Mesothelial cell of epicardium (in vitro differentiated cells): ENCODE data around the gene FAM167B. TPM values are rescaled to one million over a fixed set of nuclear protein-coding genes. Genes with fewer than 3 reads are reported as not detected.
"Not testable (repeated sequence)": the region's sequence is repeated elsewhere in the genome, so short reads cannot be mapped to it uniquely, and the experiment has no call there.

Experiments
- DNase-seq, 2 experiments: peaks; one replicate each; pipeline ENCODE4 v3.0.0; 2021; ENCODE audit warnings: low spot score in 2 of 2; ENCODE audit not compliant: unreplicated experiment in 2 of 2
- H3K27ac Mint-ChIP-seq: 2 replicates; pipeline ENCODE4 v1.8.0; 2021; ENCODE audit warnings: mixed read lengths
- H3K27me3 Mint-ChIP-seq: 2 replicates; pipeline ENCODE4 v1.8.0; 2021; ENCODE audit warnings: low read depth, mixed read lengths
- H3K36me3 Mint-ChIP-seq: 2 replicates; pipeline ENCODE4 v1.8.0; 2021; ENCODE audit warnings: mixed read lengths
- H3K4me1 Mint-ChIP-seq: 2 replicates; pipeline ENCODE4 v1.8.0; 2021; ENCODE audit warnings: mixed read lengths
- H3K4me3 Mint-ChIP-seq: 2 replicates; pipeline ENCODE4 v1.8.0; 2021; ENCODE audit warnings: mild to moderate bottlenecking, moderate library complexity, mixed read lengths
- H3K9me3 Mint-ChIP-seq: 2 replicates; pipeline ENCODE4 v1.8.0; 2021; ENCODE audit warnings: mixed read lengths
- CTCF ChIP-seq: fragments of 200-600 bp; sonication (generic); IDR thresholded peaks from one replicate; pipeline ENCODE4 v1.5.0; 2021; ENCODE audit warnings: antibody characterized with exemption; ENCODE audit not compliant: unreplicated experiment
- total RNA-seq: library from RNA; stranded (reverse); gene quantifications from 3 replicates; pipeline ENCODE4 v1.2.1, GENCODE V29; 2021

FAM167B gene
- total RNA-seq, 1 donor from 2014 or later, result 1.8 TPM

- Mint-ChIP-seq H3K27ac (no peak overlapping the region), H3K4me1 (peaks cover 5% of the 10 kb centered on the region), H3K27me3 (no peaks in the 10 kb centered on the region), H3K9me3 (no peaks in the 10 kb centered on the region), H3K4me3 (no peak overlapping the region), H3K36me3 (no peaks in the 10 kb centered on the region)
- TF ChIP-seq CTCF, result no peak
- DNase-seq, result no peak
These were observed 39.7 kb downstream of the FAM167B start for GRCh38 chr1:32286763-32287162.

DNA sequence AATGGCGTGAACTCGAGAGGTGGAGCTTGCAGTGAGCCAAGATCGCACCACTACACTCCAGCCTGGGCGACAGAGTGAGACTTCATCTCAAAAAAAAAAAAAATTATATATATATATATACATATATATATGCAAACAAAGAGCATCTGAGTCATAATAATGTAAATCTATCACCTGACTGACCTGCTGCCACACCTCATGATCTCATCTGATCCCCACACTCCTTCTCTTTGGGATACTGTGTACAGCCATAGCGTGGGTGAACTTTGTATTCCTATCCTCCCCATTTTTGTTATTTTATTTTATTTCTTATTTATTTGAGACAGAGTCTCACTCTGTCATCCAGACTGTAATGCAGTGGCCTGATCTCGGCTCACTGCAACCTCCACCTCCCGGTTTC, 42.2 kb downstream of the FAM167B start:
- H3K36me3 Mint-ChIP-seq, result no peaks in the 10 kb centered on the region
- H3K27me3 Mint-ChIP-seq, result no peaks in the 10 kb centered on the region
- H3K4me1 Mint-ChIP-seq, result peaks cover 13% of the 10 kb centered on the region
- no peak for TF ChIP-seq CTCF
- H3K27ac Mint-ChIP-seq, result no peak overlapping the region
- no peak overlapping the region for H3K4me3 Mint-ChIP-seq
- no peak for DNase-seq
- no peaks in the 10 kb centered on the region for H3K9me3 Mint-ChIP-seq

DNA sequence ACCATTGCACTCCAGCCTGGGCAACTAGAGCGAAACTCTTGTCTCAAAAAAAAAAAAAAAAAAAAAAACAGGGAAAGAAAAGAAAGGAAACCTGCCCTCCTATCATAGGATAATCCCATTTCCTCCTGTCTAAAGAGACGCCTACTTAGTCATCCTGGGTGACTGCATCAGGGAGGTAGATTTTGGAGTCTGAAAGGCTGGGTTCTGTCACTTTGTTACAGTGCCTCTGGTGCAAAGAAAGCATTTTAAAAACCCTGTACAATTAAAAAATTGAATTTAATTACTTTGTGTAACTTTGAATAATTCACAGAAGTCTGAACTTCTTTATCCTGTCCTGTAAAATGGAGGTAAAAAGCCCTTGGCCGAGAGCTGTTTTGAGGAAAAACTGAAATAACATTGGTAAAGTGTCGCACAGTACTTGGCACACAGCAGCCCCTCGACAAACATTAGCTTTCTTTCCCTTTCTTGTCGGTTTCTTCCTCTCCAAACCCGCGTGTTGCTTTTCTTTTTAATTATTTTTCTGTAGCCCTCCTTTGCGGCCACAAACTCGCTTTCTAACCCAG, 44.2 kb downstream of the FAM167B start:
- TF ChIP-seq CTCF, result no peak
- no peaks in the 10 kb centered on the region for H3K9me3 Mint-ChIP-seq
- H3K4me3 Mint-ChIP-seq, result peak overlapping the region; percentile 96
- H3K27ac Mint-ChIP-seq, result peak overlapping the region; percentile 84
- no peak for DNase-seq
- H3K4me1 Mint-ChIP-seq, result peaks cover 13% of the 10 kb centered on the region
- no peaks in the 10 kb centered on the region for H3K27me3 Mint-ChIP-seq
- H3K36me3 Mint-ChIP-seq, result peaks cover 2% of the 10 kb centered on the region

GRCh38 chr1:32291708-32292538, 44.9 kb downstream of the FAM167B start, which contains the start of gene HDAC1:
Gene HDAC1, plus strand, starts transcription at chr1:32292083. Its CDS starts 87 bp downstream, at chr1:32292170.
- no peak for TF ChIP-seq CTCF
- H3K27me3 Mint-ChIP-seq, result no peaks in the 10 kb centered on the region
- H3K4me3 Mint-ChIP-seq, result peak within 1 kb of the TSS; percentile 96

GRCh38 chr1:32298211-32298610, 51.2 kb downstream of the FAM167B start:
- not testable (repeated sequence) for H3K27me3 Mint-ChIP-seq, DNase-seq, H3K27ac Mint-ChIP-seq, H3K4me1 Mint-ChIP-seq, H3K4me3 Mint-ChIP-seq, H3K9me3 Mint-ChIP-seq
- peaks cover 16% of the 10 kb centered on the region for H3K36me3 Mint-ChIP-seq

More at GRCh38 chr1:32291708-32292538, 44.9 kb downstream of the FAM167B start, which contains the start of gene HDAC1:
- DNase-seq, result peak; percentile 80 to 88
- Mint-ChIP-seq H3K4me1 (peaks cover 13% of the 10 kb centered on the region), H3K9me3 (no peaks in the 10 kb centered on the region), H3K36me3 (peaks cover 6% of the 10 kb centered on the region), H3K27ac (peak within 1 kb of the TSS; percentile 90)

Other genes with a start within 250 kb of the FAM167B start
- gene KHDRBS1, start 233.4 kb upstream of the FAM167B start, total RNA-seq, result 244 to 246 TPM (median 245 TPM) in 3 replicates
- 23.5 to 27.3 TPM (median 26.2 TPM) in 3 replicates for gene TMEM39B, start 174.3 kb upstream of the FAM167B start, total RNA-seq
- gene KPNA6, start 139.2 kb upstream of the FAM167B start, total RNA-seq, result 67.5 to 70.5 TPM (median 68.7 TPM) in 3 replicates
- 56.6 to 59.7 TPM (median 57.2 TPM) in 3 replicates for gene TXLNA, start 67.5 kb upstream of the FAM167B start, total RNA-seq
- 21.6 to 24.9 TPM (median 24.6 TPM) in 3 replicates for gene CCDC28B, start 46.6 kb upstream of the FAM167B start, total RNA-seq
- gene IQCC, start 41.6 kb upstream of the FAM167B start, total RNA-seq, result 3.1 to 3.8 TPM (median 3.3 TPM) in 3 replicates
- gene DCDC2B, start 38.1 kb upstream of the FAM167B start, total RNA-seq, result 0.11 TPM in 1 of 3 replicates, not detected in the others
- gene TMEM234, start 24.9 kb upstream of the FAM167B start, total RNA-seq, result 28.9 to 33.3 TPM (median 32.9 TPM) in 3 replicates
- gene EIF3I, start 24.8 kb upstream of the FAM167B start, total RNA-seq, result 143 to 147 TPM (median 146 TPM) in 3 replicates
- gene LCK, start 4.0 kb downstream of the FAM167B start, total RNA-seq, result 1.4 to 1.8 TPM (median 1.5 TPM) in 3 replicates
- 122 to 131 TPM (median 127 TPM) in 3 replicates for gene HDAC1, start 44.9 kb downstream of the FAM167B start, total RNA-seq
- gene MARCKSL1, start 89.0 kb downstream of the FAM167B start, total RNA-seq, result 487 to 496 TPM (median 495 TPM) in 3 replicates
- 12.5 to 12.9 TPM (median 12.5 TPM) in 3 replicates for gene FAM229A, start 115.3 kb downstream of the FAM167B start, total RNA-seq
- 6.6 to 8.1 TPM (median 7.8 TPM) in 3 replicates for gene TSSK3, start 115.3 kb downstream of the FAM167B start, total RNA-seq
- 73.4 to 74.8 TPM (median 74.6 TPM) in 3 replicates for gene BSDC1, start 147.2 kb downstream of the FAM167B start, total RNA-seq
- 3.4 to 3.6 TPM (median 3.5 TPM) in 3 replicates for gene ZBTB8B, start 217.8 kb downstream of the FAM167B start, total RNA-seq